CD4-positive, alpha-beta T cell treated with Interleukin-15 for 4 hours (primary cell): Measurements from ENCODE around the gene PIGU.

ENCODE experiments used
- DNase-seq: peaks from one replicate; pipeline ENCODE4 v3.0.0-alpha.2; 2020; ENCODE audit warnings: low spot score

PIGU gene

GRCh38 chr20:34578521-34578920 is 98.4 kb downstream of the PIGU start:
- no peak for DNase-seq

GRCh38 chr20:34578025-34578424 is 98.9 kb downstream of the PIGU start:
- DNase-seq: no peak

- no peak for DNase-seq
Observed at GRCh38 chr20:34577061-34577460, 99.8 kb downstream of the PIGU start.

GRCh38 chr20:34575756-34576155 is 101.1 kb downstream of the PIGU start:
- DNase-seq: no peak

GRCh38 chr20:34575271-34575670 is 101.6 kb downstream of the PIGU start:
- no peak for DNase-seq

GRCh38 chr20:34574861-34575260 is 102.0 kb downstream of the PIGU start:
- DNase-seq: no peak

GRCh38 chr20:34574426-34574825 is 102.5 kb downstream of the PIGU start:
- DNase-seq: no peak

- DNase-seq: no peak
Observed at GRCh38 chr20:34573541-34574300, 103.2 kb downstream of the PIGU start.

GRCh38 chr20:34571753-34572152 is 105.1 kb downstream of the PIGU start:
- no peak for DNase-seq

GRCh38 chr20:34570859-34571306 is 106.0 kb downstream of the PIGU start:
- no peak for DNase-seq

GRCh38 chr20:34569598-34569997 is 107.3 kb downstream of the PIGU start:
- DNase-seq: no peak

GRCh38 chr20:34567892-34568865 is 108.7 kb downstream of the PIGU start:
- DNase-seq: no peak

GRCh38 chr20:34566978-34567891 is 109.7 kb downstream of the PIGU start:
- DNase-seq: no peak

GRCh38 chr20:34564833-34565232 is 112.1 kb downstream of the PIGU start:
- DNase-seq: no peak

- DNase-seq: no peak
Observed at GRCh38 chr20:34562641-34563040, 114.3 kb downstream of the PIGU start.

- no peak for DNase-seq
Observed at GRCh38 chr20:34561661-34562060, 115.2 kb downstream of the PIGU start.

GRCh38 chr20:34560614-34561013 is 116.3 kb downstream of the PIGU start:
- no peak for DNase-seq

- no peak for DNase-seq
Observed at GRCh38 chr20:34560141-34560523, 116.8 kb downstream of the PIGU start.

- DNase-seq: no peak
Observed at GRCh38 chr20:34559311-34560140, 117.4 kb downstream of the PIGU start.

- DNase-seq: peak; percentile 90
Observed at GRCh38 chr20:34558320-34559218, 118.3 kb downstream of the PIGU start, which contains the start of gene MAP1LC3A. Gene MAP1LC3A (plus strand): TSS chr20:34558718. CDS start chr20:34558869, 151 bp downstream.
